Measurements from ENCODE around the gene NCAM1. TPM values are rescaled to one million over a fixed set of nuclear protein-coding genes. Genes with fewer than 3 reads are reported as not detected.
A peak's percentile ranks its signal among the peaks of the same experiment; 100 is the strongest.

Gene NCAM1
- total RNA-seq, 1 donor from 2014 or later = 244 TPM

- intact Hi-C loops (cut with micrococcal nuclease) = no loop called here
- ATAC-seq = no peak
- DNase-seq = no peak
Observed at GRCh38 chr11:113213549-113213948, 252.3 kb downstream of the NCAM1 start.

- ATAC-seq = no peak
- intact Hi-C loops (cut with micrococcal nuclease) = no loop called here
- no peak for DNase-seq
Observed at GRCh38 chr11:113222241-113222640, 261.0 kb downstream of the NCAM1 start.

GRCh38 chr11:113234888-113235287 is 273.7 kb downstream of the NCAM1 start:
- intact Hi-C loops (cut with micrococcal nuclease) = no loop called here
- DNase-seq (no peak), ATAC-seq (no peak)

GRCh38 chr11:113237261-113237660 is 276.0 kb downstream of the NCAM1 start:
- intact Hi-C loops (cut with micrococcal nuclease) = no loop called here
- ATAC-seq (no peak), DNase-seq (no peak)

GRCh38 chr11:113238721-113239120 is 277.5 kb downstream of the NCAM1 start:
- ATAC-seq = no peak
- intact Hi-C loops (cut with micrococcal nuclease) = no loop called here
- no peak for DNase-seq

- no peak for ATAC-seq
- intact Hi-C loops (cut with micrococcal nuclease) = no loop called here
Observed at GRCh38 chr11:113240389-113240788, 279.2 kb downstream of the NCAM1 start.

GRCh38 chr11:113240790-113241635 is 279.8 kb downstream of the NCAM1 start:
- intact Hi-C loops (cut with micrococcal nuclease) = no loop called here
- ATAC-seq = no peak

More at GRCh38 chr11:113240389-113240788, 279.2 kb downstream of the NCAM1 start:
- no peak for DNase-seq

GRCh38 chr11:113241636-113242054 is 280.4 kb downstream of the NCAM1 start:
- ATAC-seq = no peak
- no peak for DNase-seq
- intact Hi-C loops (cut with micrococcal nuclease) = no loop called here

More at GRCh38 chr11:113240790-113241635, 279.8 kb downstream of the NCAM1 start:
- no peak for DNase-seq

GRCh38 chr11:113242060-113242459 is 280.8 kb downstream of the NCAM1 start:
- DNase-seq (no peak), ATAC-seq (no peak)
- intact Hi-C loops (cut with micrococcal nuclease) = no loop called here

- intact Hi-C loops (cut with micrococcal nuclease) = no loop called here
- DNase-seq = no peak
- ATAC-seq = peak; percentile 69
Observed at GRCh38 chr11:113242767-113243397, 281.7 kb downstream of the NCAM1 start.

GRCh38 chr11:113243696-113244095 is 282.5 kb downstream of the NCAM1 start:
- intact Hi-C loops (cut with micrococcal nuclease) = no loop called here
- ATAC-seq (no peak), DNase-seq (no peak)

- ATAC-seq (no peak), DNase-seq (no peak)
- intact Hi-C loops (cut with micrococcal nuclease) = no loop called here
Observed at GRCh38 chr11:113245216-113245615, 284.0 kb downstream of the NCAM1 start.

- intact Hi-C loops (cut with micrococcal nuclease) = no loop called here
- ATAC-seq (no peak), DNase-seq (no peak)
Observed at GRCh38 chr11:113247221-113247620, 286.0 kb downstream of the NCAM1 start.

GRCh38 chr11:113247966-113248365 is 286.7 kb downstream of the NCAM1 start:
- DNase-seq (no peak), ATAC-seq (no peak)
- intact Hi-C loops (cut with micrococcal nuclease) = no loop called here

- no peak for DNase-seq
Observed at GRCh38 chr11:113248702-113249490, 287.7 kb downstream of the NCAM1 start.

GRCh38 chr11:113249491-113249763 is 288.2 kb downstream of the NCAM1 start:
- DNase-seq = peak; percentile 43
- peak; percentile 24 for ATAC-seq
- intact Hi-C loops (cut with micrococcal nuclease) = no loop called here

More at GRCh38 chr11:113248702-113249490, 287.7 kb downstream of the NCAM1 start:
- intact Hi-C loops (cut with micrococcal nuclease) = no loop called here
- ATAC-seq = no peak

GRCh38 chr11:113249786-113250185 is 288.6 kb downstream of the NCAM1 start:
- DNase-seq (no peak), ATAC-seq (no peak)
- intact Hi-C loops (cut with micrococcal nuclease) = loop anchor here (10.0 kb wide), 1 partner anchor 115 kb away; no protein-coding TSS in a partner anchor

GRCh38 chr11:113251281-113251680 is 290.1 kb downstream of the NCAM1 start:
- no peak for DNase-seq
- ATAC-seq = no peak
- intact Hi-C loops (cut with micrococcal nuclease) = loop anchor here (10.0 kb wide), 1 partner anchor 116 kb away; no protein-coding TSS in a partner anchor

GRCh38 chr11:113253406-113253805 is 292.2 kb downstream of the NCAM1 start:
- DNase-seq (no peak), ATAC-seq (no peak)
- intact Hi-C loops (cut with micrococcal nuclease) = loop anchor here (10.0 kb wide), 1 partner anchor 119 kb away; no protein-coding TSS in a partner anchor

GRCh38 chr11:113255096-113255495 is 293.9 kb downstream of the NCAM1 start:
- intact Hi-C loops (cut with micrococcal nuclease) = loop anchor here (10.0 kb wide), 1 partner anchor 120 kb away; no protein-coding TSS in a partner anchor
- DNase-seq (no peak), ATAC-seq (no peak)

Measured in left ventricle myocardium superior (tissue), 1 donor.